MCF 10A (cell line): ENCODE measurements around the gene LCN12. TPM values are rescaled to one million over a fixed set of nuclear protein-coding genes. Genes with fewer than 3 reads are reported as not detected.
A peak's percentile ranks its signal among the peaks of the same experiment; 100 is the strongest.

Source experiments
- BruUV-seq: library from RNA; stranded (reverse); fragments of 400-500 nt; replicated peaks from 2 replicates; lab custom pipeline; 2021; lab: Mats Ljungman, UMichigan
- CTCF ChIA-PET: fragments of 300-600 bp; sonication (Branson Sonifier 250); formaldehyde crosslinking; extraction: SDS; loops from one replicate; lab custom pipeline; 2021; ENCODE audit warnings: antibody characterized with exemption, inconsistent platforms; lab: Yijun Ruan, JAX
- POLR2A ChIA-PET: fragments of 300-600, 350-650 bp; sonication (Branson Sonifier 250); formaldehyde crosslinking; extraction: SDS; loops from one replicate; lab custom pipeline; 2020; ENCODE audit warnings: antibody characterized with exemption, inconsistent platforms; lab: Yijun Ruan, JAX
- DNase-seq: peaks from one replicate; pipeline ENCODE4 v3.0.0-alpha.2; 2018; ENCODE audit not compliant: unreplicated experiment
- H3K27ac Mint-ChIP-seq: one replicate; pipeline ENCODE4 v1.8.0; 2022; ENCODE audit warnings: mild to moderate bottlenecking, low read depth, mixed read lengths; ENCODE audit not compliant: unreplicated experiment
- H3K27me3 Mint-ChIP-seq: one replicate; pipeline ENCODE4 v1.8.0; 2022; ENCODE audit warnings: mixed read lengths; ENCODE audit not compliant: insufficient read depth, unreplicated experiment
- H3K36me3 Mint-ChIP-seq: one replicate; pipeline ENCODE4 v1.8.0; 2022; ENCODE audit warnings: mild to moderate bottlenecking, moderate library complexity, mixed read lengths; ENCODE audit not compliant: insufficient read depth, unreplicated experiment
- H3K4me1 Mint-ChIP-seq: one replicate; pipeline ENCODE4 v1.8.0; 2022; ENCODE audit warnings: mixed read lengths; ENCODE audit not compliant: insufficient read depth, unreplicated experiment
- H3K4me3 Mint-ChIP-seq: one replicate; pipeline ENCODE4 v1.8.0; 2022; ENCODE audit warnings: mild to moderate bottlenecking, moderate library complexity, mixed read lengths; ENCODE audit not compliant: unreplicated experiment
- H3K9me3 Mint-ChIP-seq: one replicate; pipeline ENCODE4 v1.8.0; 2022; ENCODE audit warnings: mixed read lengths; ENCODE audit not compliant: unreplicated experiment
- CTCF ChIP-seq: fragments of 200-600 bp; IDR thresholded peaks from one replicate; pipeline ENCODE4 v1.8.0; 2022; ENCODE audit warnings: antibody characterized with exemption, mild to moderate bottlenecking; ENCODE audit not compliant: unreplicated experiment
- intact Hi-C: fragments of 100-400 bp; cut with micrococcal nuclease; formaldehyde crosslinking; loops from 2 replicates; pipeline ENCODE4 v1.14.1; 2022
- total RNA-seq: library from RNA; stranded (reverse); gene quantifications from 2 replicates; pipeline ENCODE4 v1.2.3, GENCODE V29; 2022

Gene LCN12
- total RNA-seq, 1 experiment from 2014 or later = 0.86 TPM

- DNase-seq = peak; percentile 33
- Mint-ChIP-seq H3K36me3 (peaks cover 12% of the 10 kb centered on the region), H3K27ac (peak overlapping the region; percentile 70), H3K27me3 (no peaks in the 10 kb centered on the region), H3K4me1 (peaks cover 4% of the 10 kb centered on the region), H3K4me3 (peak overlapping the region; percentile 57), H3K9me3 (no peaks in the 10 kb centered on the region)
- intact Hi-C loops = no loop called here
- POLR2A ChIA-PET = interaction anchor here (0.6 to 1.1 kb wide), 6 partner anchors 31 to 205 kb away, joined by 3 to 4 read pairs (median 3); partner anchors contain the start of genes MAN1B1 and TMEM141
- CTCF ChIA-PET = interaction anchor here (0.6 to 1.4 kb wide), 5 partner anchors 9 to 631 kb away, joined by 3 to 4 read pairs (median 4); partner anchors contain the start of gene C8G
- BruUV-seq = no TSS peak
- no peak for TF ChIP-seq CTCF
Observed at GRCh38 chr9:136995772-136996311, 43.8 kb downstream of the LCN12 start.

GRCh38 chr9:136996361-136997292, 44.6 kb downstream of the LCN12 start, which contains the start of gene CLIC3:
Gene CLIC3, minus strand, starts transcription at chr9:136996568. Its CDS starts 25 bp downstream, at chr9:136996543.
- H3K4me3 Mint-ChIP-seq = peak within 1 kb of the TSS; percentile 57
- no peak for TF ChIP-seq CTCF
- peaks cover 4% of the 10 kb centered on the region for H3K4me1 Mint-ChIP-seq
- peaks cover 8% of the 10 kb centered on the region for H3K36me3 Mint-ChIP-seq
- intact Hi-C loops = no loop called here
- ChIA-PET POLR2A (interaction anchor here (0.5 to 1.1 kb wide), 8 partner anchors 30 to 214 kb away, joined by 3 to 4 read pairs (median 3); partner anchors contain the start of genes MAN1B1 and TMEM141), CTCF (interaction anchor here (0.6 to 1.4 kb wide), 7 partner anchors 8 to 632 kb away, joined by 3 to 5 read pairs (median 4); partner anchors contain the start of gene C8G)
- peak; percentile 38 for DNase-seq
- H3K27me3 Mint-ChIP-seq = no peaks in the 10 kb centered on the region
- peak within 1 kb of the TSS; percentile 70 for H3K27ac Mint-ChIP-seq
- H3K9me3 Mint-ChIP-seq = no peaks in the 10 kb centered on the region
- no TSS peak for BruUV-seq

DNA sequence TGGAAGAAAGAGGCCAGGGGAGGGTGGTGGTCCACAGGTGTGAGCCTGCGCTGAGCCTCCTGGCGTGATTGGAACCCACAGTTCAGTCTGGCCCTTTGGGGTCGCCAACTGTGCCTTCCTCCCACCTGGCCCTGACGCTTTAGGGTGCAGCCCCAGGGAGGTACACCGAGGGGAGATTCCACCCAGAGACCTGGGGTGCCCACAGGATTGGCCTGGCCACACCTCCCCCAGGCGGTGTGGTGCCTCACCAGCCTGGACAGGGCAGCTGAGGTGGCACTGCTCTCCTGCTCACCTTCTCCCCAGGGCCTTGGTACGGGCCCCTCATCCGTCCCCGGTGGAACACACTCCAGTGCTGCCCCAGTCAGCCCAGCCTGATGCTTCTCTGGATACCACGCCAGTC, 45.3 kb downstream of the LCN12 start:
- intact Hi-C loops = no loop called here
- H3K27ac Mint-ChIP-seq = no peak overlapping the region
- BruUV-seq = no TSS peak
- peak overlapping the region; percentile 57 for H3K4me3 Mint-ChIP-seq
- ChIA-PET CTCF (interaction anchor here (0.6 to 1.4 kb wide), 4 partner anchors 32 to 70 kb away, joined by 3 to 5 read pairs (median 4); partner anchors contain the start of gene C8G), POLR2A (interaction anchor here (0.5 kb wide), 1 partner anchor 213 kb away, joined by 3 read pairs; no protein-coding TSS in a partner anchor)
- H3K4me1 Mint-ChIP-seq = peaks cover 4% of the 10 kb centered on the region
- DNase-seq = no peak
- H3K27me3 Mint-ChIP-seq = no peaks in the 10 kb centered on the region
- H3K9me3 Mint-ChIP-seq = no peaks in the 10 kb centered on the region
- TF ChIP-seq CTCF = no peak
- H3K36me3 Mint-ChIP-seq = peaks cover 7% of the 10 kb centered on the region
